ENCODE results near the gene PATJ.

- TF ChIP-seq, protein P1, sequence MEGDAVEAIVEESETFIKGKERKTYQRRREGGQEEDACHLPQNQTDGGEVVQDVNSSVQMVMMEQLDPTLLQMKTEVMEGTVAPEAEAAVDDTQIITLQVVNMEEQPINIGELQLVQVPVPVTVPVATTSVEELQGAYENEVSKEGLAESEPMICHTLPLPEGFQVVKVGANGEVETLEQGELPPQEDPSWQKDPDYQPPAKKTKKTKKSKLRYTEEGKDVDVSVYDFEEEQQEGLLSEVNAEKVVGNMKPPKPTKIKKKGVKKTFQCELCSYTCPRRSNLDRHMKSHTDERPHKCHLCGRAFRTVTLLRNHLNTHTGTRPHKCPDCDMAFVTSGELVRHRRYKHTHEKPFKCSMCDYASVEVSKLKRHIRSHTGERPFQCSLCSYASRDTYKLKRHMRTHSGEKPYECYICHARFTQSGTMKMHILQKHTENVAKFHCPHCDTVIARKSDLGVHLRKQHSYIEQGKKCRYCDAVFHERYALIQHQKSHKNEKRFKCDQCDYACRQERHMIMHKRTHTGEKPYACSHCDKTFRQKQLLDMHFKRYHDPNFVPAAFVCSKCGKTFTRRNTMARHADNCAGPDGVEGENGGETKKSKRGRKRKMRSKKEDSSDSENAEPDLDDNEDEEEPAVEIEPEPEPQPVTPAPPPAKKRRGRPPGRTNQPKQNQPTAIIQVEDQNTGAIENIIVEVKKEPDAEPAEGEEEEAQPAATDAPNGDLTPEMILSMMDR (IDR thresholded peaks at IDR 0.05) = no peak
- TF ChIP-seq POLR2A (IDR thresholded peaks at IDR 0.05) = no peak
These were observed 70.6 kb downstream of the PATJ start for GRCh38 chr1:61812916-61813315.

Data from esophagus squamous epithelium (tissue), 4 donors.